Measurements from ENCODE around the gene RIPPLY2. TPM values are rescaled to one million over a fixed set of nuclear protein-coding genes. Genes with fewer than 3 reads are reported as not detected.

The RIPPLY2 gene
- total RNA-seq, 6 donors from 2014 or later, result not detected

DNA sequence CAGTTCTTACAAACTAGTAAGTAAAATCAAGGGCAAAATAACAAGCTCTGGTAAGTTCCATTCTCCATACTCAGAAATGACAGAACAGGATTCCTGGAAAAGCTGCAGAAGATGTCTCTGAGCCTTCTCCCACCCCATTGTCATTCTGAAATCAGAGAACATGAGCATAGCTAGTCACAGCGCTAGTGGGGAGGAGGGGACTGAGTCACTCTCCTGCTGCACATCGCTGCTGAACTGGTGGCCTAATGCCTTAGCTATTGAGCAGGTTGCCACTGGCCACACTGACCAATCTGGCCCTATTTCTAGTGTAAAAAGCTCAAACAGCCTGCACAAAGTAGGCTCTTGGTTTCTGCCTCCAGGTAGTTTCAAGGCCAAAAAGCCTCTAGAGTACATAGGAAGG is 26.1 kb upstream of the RIPPLY2 start:
- no peaks in the 10 kb centered on the region for H3K27me3 ChIP-seq
- no peak overlapping the region for H3K4me3 ChIP-seq
- ATAC-seq (ENCODE audit: low FRiP score in 2 of 2), result no peak
- no peak for DNase-seq
- no peak for TF ChIP-seq POLR2A (IDR thresholded peaks at IDR 0.05)
- no peak for TF ChIP-seq POLR2AphosphoS5 (IDR thresholded peaks at IDR 0.05)
- TF ChIP-seq EP300 (IDR thresholded peaks at IDR 0.05), result no peak
- TF ChIP-seq, protein P1, sequence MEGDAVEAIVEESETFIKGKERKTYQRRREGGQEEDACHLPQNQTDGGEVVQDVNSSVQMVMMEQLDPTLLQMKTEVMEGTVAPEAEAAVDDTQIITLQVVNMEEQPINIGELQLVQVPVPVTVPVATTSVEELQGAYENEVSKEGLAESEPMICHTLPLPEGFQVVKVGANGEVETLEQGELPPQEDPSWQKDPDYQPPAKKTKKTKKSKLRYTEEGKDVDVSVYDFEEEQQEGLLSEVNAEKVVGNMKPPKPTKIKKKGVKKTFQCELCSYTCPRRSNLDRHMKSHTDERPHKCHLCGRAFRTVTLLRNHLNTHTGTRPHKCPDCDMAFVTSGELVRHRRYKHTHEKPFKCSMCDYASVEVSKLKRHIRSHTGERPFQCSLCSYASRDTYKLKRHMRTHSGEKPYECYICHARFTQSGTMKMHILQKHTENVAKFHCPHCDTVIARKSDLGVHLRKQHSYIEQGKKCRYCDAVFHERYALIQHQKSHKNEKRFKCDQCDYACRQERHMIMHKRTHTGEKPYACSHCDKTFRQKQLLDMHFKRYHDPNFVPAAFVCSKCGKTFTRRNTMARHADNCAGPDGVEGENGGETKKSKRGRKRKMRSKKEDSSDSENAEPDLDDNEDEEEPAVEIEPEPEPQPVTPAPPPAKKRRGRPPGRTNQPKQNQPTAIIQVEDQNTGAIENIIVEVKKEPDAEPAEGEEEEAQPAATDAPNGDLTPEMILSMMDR (IDR thresholded peaks at IDR 0.05), result no peak
- no peaks in the 10 kb centered on the region for H3K36me3 ChIP-seq
- H3K27ac ChIP-seq, result no peak overlapping the region
- 43 to 66% methylated on average over 1 to 2 of the region's 2 CpGs for WGBS, 2 donors
- H3K4me1 ChIP-seq, result no peaks in the 10 kb centered on the region
- no peaks in the 10 kb centered on the region for H3K9me3 ChIP-seq

DNA sequence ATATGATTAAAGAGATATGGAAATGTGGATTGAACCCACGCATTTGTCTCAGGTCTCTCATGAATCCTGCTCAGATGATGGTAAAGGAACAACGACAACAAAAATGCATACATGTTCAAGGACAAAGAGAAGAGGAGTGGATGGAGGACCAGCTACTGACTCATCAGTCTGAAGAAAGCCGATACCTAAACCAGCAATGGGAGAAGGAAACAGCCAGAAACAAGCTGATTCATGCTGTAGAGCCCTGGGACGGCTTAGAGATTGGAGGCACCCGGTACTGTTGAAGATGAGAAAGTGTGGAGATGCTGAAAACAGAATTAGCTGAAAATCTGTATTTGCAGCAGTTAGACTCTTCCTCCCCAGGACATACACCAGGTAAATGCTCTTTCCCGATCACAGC is 14.4 kb upstream of the RIPPLY2 start:
- 85 to 86% methylated on average over 6 of the region's 6 CpGs for WGBS, 2 donors
- no peaks in the 10 kb centered on the region for H3K36me3 ChIP-seq
- no peak overlapping the region for H3K27ac ChIP-seq
- no peaks in the 10 kb centered on the region for H3K4me1 ChIP-seq
- TF ChIP-seq POLR2A (IDR thresholded peaks at IDR 0.05) (no peak), POLR2AphosphoS5 (IDR thresholded peaks at IDR 0.05) (no peak), EP300 (IDR thresholded peaks at IDR 0.05) (no peak)
- TF ChIP-seq, protein P1 (IDR thresholded peaks at IDR 0.05), result no peak
- DNase-seq, result no peak
- H3K9me3 ChIP-seq, result peaks cover 0 to 4% (median 0%) of the 10 kb centered on the region in 4 donors
- no peak for ATAC-seq (ENCODE audit: low FRiP score in 2 of 2)
- H3K4me3 ChIP-seq, result no peak overlapping the region
- H3K27me3 ChIP-seq, result no peaks in the 10 kb centered on the region

DNA sequence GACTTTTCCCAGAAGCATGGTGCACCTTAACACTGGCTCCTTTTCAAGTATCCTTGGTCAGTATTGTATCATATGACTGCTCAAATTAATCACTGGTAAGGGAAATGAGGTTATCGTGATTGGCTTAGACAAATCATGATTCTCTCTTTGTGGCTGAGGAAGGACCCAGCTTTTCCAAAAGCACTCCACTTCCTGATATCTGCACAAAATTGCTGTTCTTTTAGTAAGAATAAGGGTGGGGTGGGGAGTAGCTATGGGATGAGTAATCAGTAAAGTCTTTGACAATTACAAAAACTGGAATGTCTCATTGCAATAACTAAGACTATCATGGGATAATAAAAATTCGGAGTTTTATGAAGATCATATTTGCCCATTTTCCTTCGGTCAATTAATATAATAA is 9.0 kb upstream of the RIPPLY2 start:
- H3K36me3 ChIP-seq, result no peaks in the 10 kb centered on the region
- no peaks in the 10 kb centered on the region for H3K27me3 ChIP-seq
- H3K4me3 ChIP-seq, result no peak overlapping the region
- 88 to 93% methylated on average over 3 of the region's 3 CpGs for WGBS, 2 donors
- peaks cover 0 to 4% (median 0%) of the 10 kb centered on the region in 4 donors for H3K9me3 ChIP-seq
- H3K4me1 ChIP-seq, result no peaks in the 10 kb centered on the region
- no peak for DNase-seq
- H3K27ac ChIP-seq, result no peak overlapping the region
- TF ChIP-seq POLR2AphosphoS5 (IDR thresholded peaks at IDR 0.05), result no peak
- TF ChIP-seq, protein P1 (IDR thresholded peaks at IDR 0.05), result no peak
- TF ChIP-seq EP300 (IDR thresholded peaks at IDR 0.05), result no peak
- TF ChIP-seq POLR2A (IDR thresholded peaks at IDR 0.05), result no peak
- no peak for ATAC-seq (ENCODE audit: low FRiP score in 2 of 2)

DNA sequence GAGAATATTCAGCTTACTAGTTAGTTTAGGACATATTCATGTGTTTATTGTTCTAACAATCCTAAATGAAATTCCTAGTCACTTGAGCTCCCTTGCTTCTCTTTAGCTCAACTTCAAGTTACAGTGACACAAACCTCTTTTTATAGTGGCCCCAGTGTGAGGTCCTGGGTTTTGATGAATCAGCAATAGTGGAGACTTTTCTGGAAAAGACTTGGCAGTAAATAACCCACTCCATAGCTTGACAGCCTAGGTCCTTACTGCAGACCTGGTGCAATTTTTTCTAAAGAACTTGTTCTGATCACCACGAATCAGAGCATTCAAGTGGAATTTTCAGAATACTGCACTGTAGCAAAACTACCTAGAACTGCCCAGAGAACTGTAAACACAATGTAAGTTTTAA is 6.9 kb upstream of the RIPPLY2 start:
- Histone ChIP-seq H3K27me3 (peaks cover 0 to under 1% (median 0%) of the 10 kb centered on the region in 4 donors), H3K9me3 (peaks cover 0 to 3% (median 0%) of the 10 kb centered on the region in 4 donors), H3K4me3 (no peak overlapping the region), H3K4me1 (no peaks in the 10 kb centered on the region), H3K27ac (no peak overlapping the region), H3K36me3 (no peaks in the 10 kb centered on the region)
- no peak for DNase-seq
- ATAC-seq (ENCODE audit: low FRiP score in 2 of 2), result no peak
- 36 to 43% methylated on average over 1 of the region's 1 CpG for WGBS, 2 donors
- TF ChIP-seq POLR2A (IDR thresholded peaks at IDR 0.05) (no peak), EP300 (IDR thresholded peaks at IDR 0.05) (no peak), POLR2AphosphoS5 (IDR thresholded peaks at IDR 0.05) (no peak)
- TF ChIP-seq, protein P1 (IDR thresholded peaks at IDR 0.05), result no peak

DNA sequence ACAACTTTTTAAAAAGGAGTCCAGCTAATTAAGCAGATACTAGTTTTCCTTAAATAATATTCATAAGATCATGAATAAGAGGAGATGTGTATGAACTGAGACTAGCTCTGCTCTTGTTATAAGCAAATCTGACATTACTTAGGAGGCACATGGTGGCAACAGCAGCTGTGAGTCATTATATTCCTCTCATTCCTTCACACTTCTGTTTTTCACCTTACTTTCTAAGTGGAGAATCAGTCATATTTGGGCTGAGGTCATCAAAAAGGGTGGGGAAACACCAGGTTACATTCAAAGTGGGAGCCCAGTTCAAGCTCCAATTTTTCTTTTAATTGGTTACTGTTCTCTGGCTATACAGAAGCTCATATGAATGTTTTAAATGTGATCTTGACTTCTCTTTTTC is 6.0 kb upstream of the RIPPLY2 start:
- no peak for ATAC-seq (ENCODE audit: low FRiP score in 2 of 2)
- Histone ChIP-seq H3K4me3 (no peak overlapping the region), H3K27me3 (peaks cover 0 to 4% (median 0%) of the 10 kb centered on the region in 4 donors), H3K4me1 (no peaks in the 10 kb centered on the region), H3K36me3 (no peaks in the 10 kb centered on the region), H3K27ac (no peak overlapping the region), H3K9me3 (no peaks in the 10 kb centered on the region)
- no peak for TF ChIP-seq POLR2A (IDR thresholded peaks at IDR 0.05)
- no peak for TF ChIP-seq POLR2AphosphoS5 (IDR thresholded peaks at IDR 0.05)
- TF ChIP-seq EP300 (IDR thresholded peaks at IDR 0.05), result no peak
- TF ChIP-seq, protein P1 (IDR thresholded peaks at IDR 0.05), result no peak
- no peak for DNase-seq

All from upper lobe of left lung (tissue), 6 donors.